ENCODE measurements around the gene WNT6. TPM values are rescaled to one million over a fixed set of nuclear protein-coding genes. Genes with fewer than 3 reads are reported as not detected.

Gene WNT6
- total RNA-seq (2022; extraction: Qiagen RNA extraction): 0.14 to 0.40 TPM (median 0.28 TPM) in 5 replicates

GRCh38 chr2:218859556-218859987 is at the start of gene WNT6:
Gene WNT6, plus strand, starts transcription at chr2:218859805. Its CDS starts 233 bp downstream, at chr2:218860038.

DNA sequence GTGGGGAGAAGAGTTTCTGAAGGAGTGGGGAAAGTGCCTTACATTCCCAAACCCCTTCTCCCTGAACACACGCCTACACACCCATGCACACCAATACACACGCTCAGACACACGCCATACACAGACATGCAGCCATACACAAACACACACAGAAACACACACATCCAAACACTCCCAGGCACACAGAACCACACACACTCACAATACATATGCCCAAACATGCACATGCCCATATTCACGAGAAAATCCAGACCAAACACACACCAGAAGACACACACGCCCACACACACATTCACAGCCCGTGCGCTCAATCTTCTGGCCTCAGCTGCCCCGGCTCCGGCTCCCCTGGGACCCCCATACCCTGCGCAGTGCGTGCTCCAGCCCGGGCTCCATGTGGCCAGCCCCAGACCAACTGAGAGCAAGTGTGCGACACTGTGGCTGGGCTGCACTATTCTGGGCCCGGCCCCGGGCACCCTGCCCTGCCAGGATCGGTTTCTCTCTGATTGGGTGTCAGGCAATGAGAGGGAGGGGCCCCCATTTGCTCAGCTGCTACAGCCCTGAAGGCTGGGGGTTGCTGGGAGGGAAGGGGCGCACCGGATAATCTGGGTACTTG is 28.1 kb upstream of the WNT6 start, which contains the start of gene PRKAG3:
PRKAG3 (minus strand) TSS at position 426 of the 613 bp plus-strand sequence.

GRCh38 chr2:218880102-218880858 is 20.7 kb downstream of the WNT6 start, which contains the start of gene WNT10A:
Gene WNT10A, plus strand, starts transcription at chr2:218880852. Its CDS starts 144 bp downstream, at chr2:218880996.

Other genes with a start within 250 kb of the WNT6 start
- gene ZNF142, start 200.2 kb upstream of the WNT6 start, total RNA-seq (2022; extraction: Qiagen RNA extraction): 13.7 to 19.2 TPM (median 16.8 TPM) in 5 replicates
- 41.4 to 46.6 TPM (median 45.5 TPM) in 5 replicates for gene BCS1L, start 200.1 kb upstream of the WNT6 start, total RNA-seq (2022; extraction: Qiagen RNA extraction)
- gene RNF25, start 187.8 kb upstream of the WNT6 start, total RNA-seq (2022; extraction: Qiagen RNA extraction): 44.9 to 50.7 TPM (median 47.7 TPM) in 5 replicates
- gene STK36, start 187.7 kb upstream of the WNT6 start, total RNA-seq (2022; extraction: Qiagen RNA extraction): 9.9 to 11.7 TPM (median 11.5 TPM) in 5 replicates
- gene TTLL4, start 149.0 kb upstream of the WNT6 start, total RNA-seq (2022; extraction: Qiagen RNA extraction): 22.1 to 25.6 TPM (median 23.7 TPM) in 5 replicates
- gene CYP27A1, start 77.7 kb upstream of the WNT6 start, total RNA-seq (2022; extraction: Qiagen RNA extraction): 0.05 to 0.21 TPM (median 0.15 TPM) in 5 replicates
- gene PRKAG3, start 28.0 kb upstream of the WNT6 start, total RNA-seq (2022; extraction: Qiagen RNA extraction): not detected in 5 replicates
- 0.06 to 0.12 TPM (median 0.09 TPM) in 4 of 5 replicates, not detected in the other for gene WNT10A, start 21.0 kb downstream of the WNT6 start, total RNA-seq (2022; extraction: Qiagen RNA extraction)
- 4.4 to 6.8 TPM (median 6.5 TPM) in 5 replicates for gene CDK5R2, start 99.9 kb downstream of the WNT6 start, total RNA-seq (2022; extraction: Qiagen RNA extraction)
- not detected in 5 replicates for gene FEV, start 125.4 kb downstream of the WNT6 start, total RNA-seq (2022; extraction: Qiagen RNA extraction)
- gene CRYBA2, start 133.6 kb downstream of the WNT6 start, total RNA-seq (2022; extraction: Qiagen RNA extraction): not detected in 5 replicates
- 0.07 to 0.29 TPM (median 0.20 TPM) in 5 replicates for gene CFAP65, start 181.7 kb downstream of the WNT6 start, total RNA-seq (2022; extraction: Qiagen RNA extraction)
- gene IHH, start 201.1 kb downstream of the WNT6 start, total RNA-seq (2022; extraction: Qiagen RNA extraction): 0.41 to 0.82 TPM (median 0.59 TPM) in 5 replicates